NT2/D1 (cell line): ENCODE measurements around the gene SNIP1.

ENCODE experiments used
- YY1 ChIP-seq: IDR thresholded peaks from 2 replicates; pipeline ENCODE4 v1.6.1; 2011; ENCODE audit not compliant: insufficient read length, insufficient read depth
- ZNF274 ChIP-seq: IDR thresholded peaks from 2 replicates; pipeline ENCODE4 v1.6.1; 2011; ENCODE audit warnings: mild to moderate bottlenecking, low read depth, low read length

DNA sequence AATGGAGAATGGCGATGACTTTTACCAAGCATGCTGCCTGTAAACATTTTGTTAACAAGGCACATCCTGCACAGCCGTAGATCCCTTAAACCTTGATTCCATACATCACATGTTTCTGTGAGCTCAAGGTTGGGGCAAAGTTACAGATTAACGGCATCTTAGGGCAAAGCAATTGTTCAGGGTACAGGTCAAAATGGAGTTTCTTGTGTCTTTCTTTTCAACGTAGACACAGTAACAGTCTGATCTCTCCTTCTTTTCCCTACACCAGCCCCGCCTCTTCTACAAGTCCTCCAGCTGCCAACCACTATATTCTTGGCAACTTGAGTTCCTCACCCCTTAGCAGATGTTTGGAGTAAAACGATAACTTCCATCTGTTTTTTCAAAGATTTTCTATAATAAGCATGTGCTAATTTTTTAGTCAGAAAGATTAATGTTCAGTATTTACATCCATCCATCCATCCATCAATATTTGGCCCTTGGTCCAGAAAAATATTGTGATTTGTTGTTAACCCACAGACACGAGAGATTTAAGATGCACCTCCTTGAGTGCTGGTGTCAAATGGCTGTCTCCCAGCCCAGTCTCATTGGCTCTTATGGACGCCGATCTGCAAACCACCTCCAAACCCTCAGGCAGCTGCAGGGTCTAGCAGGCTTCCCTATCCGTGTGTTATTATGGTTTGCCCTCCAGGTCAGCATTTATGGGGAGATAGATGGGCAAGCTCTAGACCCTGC is 6.5 kb upstream of the SNIP1 start:
- TF ChIP-seq ZNF274 (no peak), YY1 (no peak)
